ENCODE measurements around the gene ZNF888. TPM values are rescaled to one million over a fixed set of nuclear protein-coding genes. Genes with fewer than 3 reads are reported as not detected.
"Not testable (repeated sequence)": the region's sequence is repeated elsewhere in the genome, so short reads cannot be mapped to it uniquely, and the experiment has no call there.

ZNF888 gene
- total and polyA plus RNA-seq, 4 donors = 2.3 to 5.4 (median 3.3) TPM

DNA sequence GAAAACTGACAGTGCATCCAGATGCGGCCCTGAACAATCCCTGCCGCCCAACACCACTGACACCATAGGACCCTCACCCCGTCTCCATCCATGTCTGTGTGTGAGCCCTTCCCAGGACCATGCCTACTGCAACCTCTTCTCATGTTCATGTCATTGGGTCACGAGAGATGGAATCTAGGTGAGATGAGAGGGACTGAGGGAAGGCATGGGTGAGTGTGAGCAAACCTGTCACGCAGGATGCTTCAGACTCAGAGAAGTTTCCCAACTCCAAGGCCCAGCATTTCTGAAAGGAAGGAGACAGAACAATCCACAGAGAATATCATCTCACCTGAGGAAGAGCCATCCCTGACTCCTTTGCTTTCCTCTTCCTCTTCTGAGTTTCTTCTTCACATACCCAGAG lies 5.7 kb downstream of the ZNF888 start:
- H3K4me3 ChIP-seq (ENCODE audit: low read depth, low read length) = no peak overlapping the region
- WGBS (ENCODE audit: insufficient coverage) = 100% methylated on average over 2 of the region's 5 CpGs
- DNase-seq (ENCODE audit: low read depth in 4 of 6, low spot score in 6 of 6) = no peak
- H3K27me3 ChIP-seq (ENCODE audit: control insufficient read depth, insufficient read depth, low read length) = no peaks in the 10 kb centered on the region
- no peaks in the 10 kb centered on the region for H3K36me3 ChIP-seq (ENCODE audit: control insufficient read depth, insufficient read depth, low read length)
- H3K4me1 ChIP-seq (ENCODE audit: control insufficient read depth, insufficient read depth, low read length) = peaks cover 1% of the 10 kb centered on the region
- no peaks in the 10 kb centered on the region for H3K9me3 ChIP-seq (ENCODE audit: control insufficient read depth, insufficient read depth, low read length)
- no peak overlapping the region for H3K27ac ChIP-seq (ENCODE audit: low read depth, low read length)

DNA sequence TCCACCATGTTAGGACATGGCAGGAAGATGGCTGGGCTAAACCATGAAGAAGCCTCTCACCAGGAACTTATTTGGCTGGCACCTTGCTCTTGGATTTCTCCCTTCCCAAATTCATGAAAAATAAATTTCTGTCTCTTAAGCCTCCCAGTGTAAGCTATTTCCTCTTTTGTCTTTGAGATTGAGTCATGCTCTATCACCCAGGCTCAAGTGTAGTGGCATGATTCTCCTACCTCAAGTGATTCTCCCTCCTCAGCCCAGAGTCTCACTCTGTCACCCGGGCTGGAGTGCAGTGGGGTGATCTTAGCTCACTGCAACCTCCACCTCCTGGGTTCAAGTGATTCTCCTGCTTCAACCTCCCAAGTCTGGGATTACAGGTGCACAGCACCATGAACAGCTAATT lies 12.6 kb downstream of the ZNF888 start:
- no peaks in the 10 kb centered on the region for H3K4me1 ChIP-seq (ENCODE audit: control insufficient read depth, insufficient read depth, low read length)
- WGBS (ENCODE audit: insufficient coverage) = 100% methylated on average over 1 of the region's 1 CpG
- no peak overlapping the region for H3K27ac ChIP-seq (ENCODE audit: low read depth, low read length)
- no peak overlapping the region for H3K4me3 ChIP-seq (ENCODE audit: low read depth, low read length)
- H3K36me3 ChIP-seq (ENCODE audit: control insufficient read depth, insufficient read depth, low read length) = no peaks in the 10 kb centered on the region
- no peak for DNase-seq (ENCODE audit: low read depth in 4 of 6, low spot score in 6 of 6)
- H3K9me3 ChIP-seq (ENCODE audit: control insufficient read depth, insufficient read depth, low read length) = no peaks in the 10 kb centered on the region
- no peaks in the 10 kb centered on the region for H3K27me3 ChIP-seq (ENCODE audit: control insufficient read depth, insufficient read depth, low read length)

DNA sequence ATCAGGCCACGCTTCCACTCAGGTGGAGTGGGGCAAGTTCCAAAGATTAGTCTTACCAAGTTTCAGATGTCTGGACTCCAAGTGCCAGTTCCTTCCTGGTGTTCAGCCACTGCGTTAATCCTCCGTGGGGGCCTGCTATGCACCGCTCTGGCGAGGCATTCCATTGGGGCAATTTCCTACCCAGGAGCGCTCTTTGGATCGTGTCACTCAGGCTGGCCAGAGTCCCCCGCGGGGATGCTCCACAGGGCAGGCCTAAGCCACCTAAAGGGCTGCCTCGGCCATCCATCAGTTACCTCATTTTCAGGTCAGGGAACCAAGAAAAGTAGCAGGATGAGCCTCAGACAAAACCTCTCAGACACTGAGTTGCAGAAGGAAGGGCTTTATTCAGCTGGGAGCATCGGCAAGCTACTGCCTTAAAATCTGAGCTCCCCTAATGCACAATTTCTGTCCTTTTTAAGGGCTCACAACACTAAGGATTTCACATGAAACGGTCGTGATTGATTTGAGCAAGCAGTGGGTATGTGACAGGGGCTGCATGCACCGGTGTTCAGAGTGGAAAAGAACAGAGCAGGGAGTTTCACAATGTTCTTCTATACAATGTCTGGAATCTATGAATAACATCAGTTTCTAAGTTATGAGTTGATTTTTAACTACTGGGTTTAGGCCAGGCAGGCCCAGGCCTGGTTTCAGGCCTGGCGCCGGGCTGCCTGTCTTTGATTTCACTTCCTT lies 19.0 kb downstream of the ZNF888 start:
- H3K27ac ChIP-seq (ENCODE audit: low read depth, low read length); DNase-seq (ENCODE audit: low read depth in 4 of 6, low spot score in 6 of 6); H3K36me3 ChIP-seq (ENCODE audit: control insufficient read depth, insufficient read depth, low read length); H3K4me3 ChIP-seq (ENCODE audit: low read depth, low read length); H3K4me1 ChIP-seq (ENCODE audit: control insufficient read depth, insufficient read depth, low read length); H3K9me3 ChIP-seq (ENCODE audit: control insufficient read depth, insufficient read depth, low read length); H3K27me3 ChIP-seq (ENCODE audit: control insufficient read depth, insufficient read depth, low read length): not testable (repeated sequence)
- WGBS (ENCODE audit: insufficient coverage) = 88% methylated on average over 10 of the region's 16 CpGs

DNA sequence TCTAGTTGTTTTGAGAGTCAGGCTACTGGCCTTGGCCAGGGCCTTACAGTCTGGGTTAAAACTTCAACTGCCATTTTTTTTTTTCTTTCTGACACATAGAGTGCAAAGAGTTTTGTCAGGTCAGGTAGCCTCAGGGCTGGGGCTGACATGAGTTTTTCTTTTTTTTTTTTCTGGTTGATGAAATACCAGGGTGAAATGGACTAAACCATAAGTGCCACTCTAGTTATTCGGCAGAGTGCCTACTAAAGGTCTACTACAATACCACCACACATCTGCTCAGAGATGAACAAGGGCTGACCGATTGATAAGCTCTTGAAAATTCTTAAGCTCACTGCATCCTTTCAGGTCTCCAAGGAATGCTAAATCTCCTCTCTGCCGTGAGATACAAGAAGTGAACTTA lies 21.4 kb downstream of the ZNF888 start:
- peaks cover 14% of the 10 kb centered on the region for H3K4me1 ChIP-seq (ENCODE audit: control insufficient read depth, insufficient read depth, low read length)
- H3K27me3 ChIP-seq (ENCODE audit: control insufficient read depth, insufficient read depth, low read length) = no peaks in the 10 kb centered on the region
- no peaks in the 10 kb centered on the region for H3K36me3 ChIP-seq (ENCODE audit: control insufficient read depth, insufficient read depth, low read length)
- WGBS (ENCODE audit: insufficient coverage) = 94% methylated on average over 2 of the region's 3 CpGs
- DNase-seq (ENCODE audit: low read depth in 4 of 6, low spot score in 6 of 6) = no peak
- H3K9me3 ChIP-seq (ENCODE audit: control insufficient read depth, insufficient read depth, low read length) = no peaks in the 10 kb centered on the region
- no peak overlapping the region for H3K4me3 ChIP-seq (ENCODE audit: low read depth, low read length)
- no peak overlapping the region for H3K27ac ChIP-seq (ENCODE audit: low read depth, low read length)

DNA sequence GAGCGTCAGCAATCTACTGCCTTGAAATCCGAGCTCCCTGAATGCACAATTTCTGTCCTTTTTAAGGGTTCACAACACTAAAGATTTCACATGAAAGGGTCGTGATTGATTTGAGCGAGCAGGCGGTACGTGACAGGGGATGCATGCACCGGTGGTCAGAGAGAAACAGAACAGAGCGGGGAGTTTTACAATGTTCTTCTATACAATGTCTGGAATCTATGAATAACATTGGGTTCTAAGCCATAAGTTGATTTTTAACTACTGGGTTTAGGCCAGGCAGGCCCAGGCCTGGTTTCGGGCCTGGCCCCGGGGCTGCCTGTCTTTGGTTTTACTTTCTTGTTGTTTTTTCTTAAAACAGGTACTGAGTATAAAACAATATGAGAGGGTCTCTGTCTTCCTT lies 24.6 kb downstream of the ZNF888 start:
- 62% methylated on average over 2 of the region's 10 CpGs for WGBS (ENCODE audit: insufficient coverage)
- not testable (repeated sequence) for H3K36me3 ChIP-seq (ENCODE audit: control insufficient read depth, insufficient read depth, low read length); H3K27me3 ChIP-seq (ENCODE audit: control insufficient read depth, insufficient read depth, low read length); DNase-seq (ENCODE audit: low read depth in 4 of 6, low spot score in 6 of 6); H3K27ac ChIP-seq (ENCODE audit: low read depth, low read length); H3K9me3 ChIP-seq (ENCODE audit: control insufficient read depth, insufficient read depth, low read length); H3K4me3 ChIP-seq (ENCODE audit: low read depth, low read length)
- H3K4me1 ChIP-seq (ENCODE audit: control insufficient read depth, insufficient read depth, low read length) = peaks cover 23% of the 10 kb centered on the region

DNA sequence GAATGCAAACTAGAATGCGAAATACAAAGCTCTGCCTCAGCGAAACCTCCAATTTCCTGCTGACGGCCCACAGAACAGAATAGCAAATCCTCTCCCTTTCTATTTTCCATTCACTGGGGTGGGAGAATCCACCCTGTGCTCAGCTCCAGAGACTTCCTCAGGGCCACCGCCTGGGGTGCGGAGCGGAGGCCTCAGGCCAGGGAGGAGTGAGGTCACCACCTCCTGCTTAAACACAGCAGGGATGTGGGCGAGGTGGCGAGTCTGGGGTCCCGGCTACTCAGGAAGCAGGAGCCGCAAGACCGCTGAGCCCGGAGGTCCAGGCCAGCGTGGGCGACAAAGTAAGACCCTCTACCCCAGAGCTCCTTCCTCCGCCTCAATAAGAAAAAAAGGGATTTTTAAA lies 25.1 kb downstream of the ZNF888 start:
- H3K4me1 ChIP-seq (ENCODE audit: control insufficient read depth, insufficient read depth, low read length) = peaks cover 23% of the 10 kb centered on the region
- H3K4me3 ChIP-seq (ENCODE audit: low read depth, low read length) = peak overlapping the region; percentile 76
- no peaks in the 10 kb centered on the region for H3K27me3 ChIP-seq (ENCODE audit: control insufficient read depth, insufficient read depth, low read length)
- peak overlapping the region; percentile 80 for H3K27ac ChIP-seq (ENCODE audit: low read depth, low read length)
- WGBS (ENCODE audit: insufficient coverage) = 45% methylated on average over 3 of the region's 15 CpGs
- no peaks in the 10 kb centered on the region for H3K9me3 ChIP-seq (ENCODE audit: control insufficient read depth, insufficient read depth, low read length)
- peaks cover 13% of the 10 kb centered on the region for H3K36me3 ChIP-seq (ENCODE audit: control insufficient read depth, insufficient read depth, low read length)
- DNase-seq (ENCODE audit: low read depth in 4 of 6, low spot score in 6 of 6) = no peak

DNA sequence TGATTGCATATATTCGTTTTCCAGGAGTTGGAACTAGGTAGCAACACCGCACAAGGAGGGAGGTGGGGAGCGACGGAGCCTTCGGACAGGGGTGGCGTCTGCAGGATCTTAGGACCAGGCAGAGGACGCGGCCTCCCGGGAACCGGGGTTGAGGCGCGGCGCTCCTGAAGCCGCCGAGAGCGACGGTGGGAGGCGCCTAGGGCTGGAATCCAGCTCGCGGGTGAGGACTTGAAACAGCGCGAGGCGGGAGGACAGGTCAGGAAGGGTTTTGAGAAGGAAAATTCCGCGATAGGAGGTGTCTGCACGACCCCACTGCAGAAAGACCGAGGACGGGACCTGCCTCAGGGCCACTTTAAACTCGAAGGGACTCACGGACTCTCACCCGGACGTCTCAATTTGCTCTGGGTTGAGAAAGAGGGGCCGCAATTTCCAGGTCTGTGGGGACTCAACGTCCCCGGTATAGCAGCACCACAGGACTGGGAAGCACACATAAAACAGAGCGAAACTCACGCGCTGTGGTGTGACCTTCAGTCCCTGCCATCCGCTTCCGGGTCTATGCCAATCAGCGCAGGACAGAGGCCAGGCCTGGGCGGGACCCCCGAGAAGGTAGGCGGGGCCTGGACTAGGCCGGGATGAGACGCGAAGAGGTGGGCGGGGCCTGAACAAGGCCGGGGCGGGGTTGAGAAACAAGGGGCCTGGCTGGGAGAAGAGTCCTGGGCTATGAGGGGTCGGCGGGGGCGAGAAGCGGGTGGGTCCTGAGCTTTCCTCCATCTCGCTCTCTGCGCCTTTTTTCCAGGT lies 25.9 kb downstream of the ZNF888 start, which contains the start of gene ZNF320:
ZNF320 (minus strand) TSS at position 498 of the 798 bp plus-strand sequence. CDS start 7,380 bp downstream, outside the sequence.
- Histone ChIP-seq H3K4me3 (ENCODE audit: low read depth, low read length) (peak within 1 kb of the TSS; percentile 76), H3K27ac (ENCODE audit: low read depth, low read length) (peak within 1 kb of the TSS; percentile 80), H3K36me3 (ENCODE audit: control insufficient read depth, insufficient read depth, low read length) (peaks cover 16% of the 10 kb centered on the region), H3K9me3 (ENCODE audit: control insufficient read depth, insufficient read depth, low read length) (no peaks in the 10 kb centered on the region), H3K4me1 (ENCODE audit: control insufficient read depth, insufficient read depth, low read length) (peaks cover 23% of the 10 kb centered on the region), H3K27me3 (ENCODE audit: control insufficient read depth, insufficient read depth, low read length) (no peaks in the 10 kb centered on the region)
- under 1% methylated on average over 56 of the region's 56 CpGs for WGBS (ENCODE audit: insufficient coverage)
- peak; percentile 83 to 99 (median 92) for DNase-seq (ENCODE audit: low read depth in 4 of 6, low spot score in 6 of 6)

DNA sequence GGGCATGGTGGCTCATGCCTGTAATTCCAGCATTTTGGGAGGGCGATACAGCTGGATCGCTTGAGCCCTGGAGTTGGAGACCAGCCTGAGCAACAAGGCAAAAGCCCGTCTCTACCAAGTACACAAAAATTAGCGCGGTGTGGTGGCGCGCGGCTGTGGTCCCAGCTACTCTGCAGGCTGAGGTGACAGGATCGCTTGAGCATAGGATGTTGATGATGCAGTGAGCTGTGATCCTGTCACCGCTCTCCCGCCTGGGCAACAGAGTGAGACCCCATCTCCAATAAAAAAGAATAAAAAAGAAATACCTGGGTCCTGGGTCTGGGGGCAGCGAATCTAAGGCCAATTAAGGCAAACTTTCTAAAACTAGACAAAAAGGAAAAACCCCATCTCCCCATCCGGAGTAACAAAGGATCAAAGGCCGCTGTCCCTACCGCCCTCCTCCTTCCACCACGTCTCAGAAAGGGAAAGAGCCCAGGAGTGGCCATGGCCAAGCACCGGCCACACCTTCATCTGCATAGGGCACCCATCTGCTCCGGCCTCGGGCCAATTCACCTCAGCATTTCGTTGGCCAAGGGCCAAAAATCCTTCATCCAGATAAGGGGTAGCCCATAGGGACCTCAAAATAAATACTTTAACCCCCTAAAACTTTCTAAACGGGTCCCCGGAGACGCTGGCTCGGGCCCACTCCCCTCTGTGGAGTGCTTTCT lies 26.6 kb downstream of the ZNF888 start:
- DNase-seq (ENCODE audit: low read depth in 4 of 6, low spot score in 6 of 6) = peak in 2 of 6 donors; percentile 2 to 29
- Histone ChIP-seq H3K4me3 (ENCODE audit: low read depth, low read length) (peak overlapping the region; percentile 76), H3K9me3 (ENCODE audit: control insufficient read depth, insufficient read depth, low read length) (no peaks in the 10 kb centered on the region), H3K27ac (ENCODE audit: low read depth, low read length) (peak overlapping the region; percentile 80), H3K27me3 (ENCODE audit: control insufficient read depth, insufficient read depth, low read length) (no peaks in the 10 kb centered on the region), H3K36me3 (ENCODE audit: control insufficient read depth, insufficient read depth, low read length) (peaks cover 16% of the 10 kb centered on the region), H3K4me1 (ENCODE audit: control insufficient read depth, insufficient read depth, low read length) (peaks cover 23% of the 10 kb centered on the region)
- WGBS (ENCODE audit: insufficient coverage) = 26% methylated on average over 12 of the region's 24 CpGs

DNA sequence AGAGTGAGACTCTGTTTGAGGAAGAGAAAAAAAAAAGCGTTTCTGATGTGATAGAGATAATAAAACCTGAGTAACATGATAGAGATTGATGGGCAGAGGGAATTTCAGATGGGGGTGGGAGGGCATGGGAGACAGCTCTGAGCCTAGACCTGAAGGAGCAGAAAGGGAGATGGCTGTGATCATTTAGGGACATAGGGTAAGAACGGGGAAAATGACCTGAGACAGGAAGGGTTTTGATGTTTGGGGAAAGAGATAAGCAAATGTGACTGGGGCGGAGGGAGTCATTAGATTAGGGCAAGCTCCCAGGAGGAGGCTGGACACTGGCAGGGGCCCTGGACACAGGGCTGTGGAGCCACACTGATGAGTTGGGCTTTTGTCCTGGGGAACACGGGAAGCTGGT lies 31.9 kb downstream of the ZNF888 start:
- 75% methylated on average over 4 of the region's 4 CpGs for WGBS (ENCODE audit: insufficient coverage)
- peaks cover 50% of the 10 kb centered on the region for H3K36me3 ChIP-seq (ENCODE audit: control insufficient read depth, insufficient read depth, low read length)

More for the DNA sequence above, 31.9 kb downstream of the ZNF888 start:
- Histone ChIP-seq H3K9me3 (ENCODE audit: control insufficient read depth, insufficient read depth, low read length) (no peaks in the 10 kb centered on the region), H3K27me3 (ENCODE audit: control insufficient read depth, insufficient read depth, low read length) (no peaks in the 10 kb centered on the region), H3K27ac (ENCODE audit: low read depth, low read length) (no peak overlapping the region), H3K4me3 (ENCODE audit: low read depth, low read length) (no peak overlapping the region), H3K4me1 (ENCODE audit: control insufficient read depth, insufficient read depth, low read length) (peaks cover 3% of the 10 kb centered on the region)
- DNase-seq (ENCODE audit: low read depth in 4 of 6, low spot score in 6 of 6) = no peak
